GM19099 (cell line): ENCODE measurements around the gene KRTAP4-8.
"Not testable (repeated sequence)": the region's sequence is repeated elsewhere in the genome, so short reads cannot be mapped to it uniquely, and the experiment has no call there.

Experiments
- POLR2A ChIP-seq: IDR thresholded peaks from 3 replicates; pipeline ENCODE4 v1.6.1; 2011; ENCODE audit warnings: low read depth; ENCODE audit not compliant: insufficient read length; ENCODE audit errors: extremely low read depth

KRTAP4-8 gene

GRCh38 chr17:41098042-41098441 is at the start of gene KRTAP4-8:
Gene KRTAP4-8, minus strand, starts transcription at chr17:41098142. Its CDS starts 58 bp downstream, at chr17:41098084.
- no peak for TF ChIP-seq POLR2A

GRCh38 chr17:41145261-41145660 is 47.3 kb upstream of the KRTAP4-8 start:
- no peak for TF ChIP-seq POLR2A

GRCh38 chr17:41144846-41145245 is 46.9 kb upstream of the KRTAP4-8 start:
- no peak for TF ChIP-seq POLR2A

DNA sequence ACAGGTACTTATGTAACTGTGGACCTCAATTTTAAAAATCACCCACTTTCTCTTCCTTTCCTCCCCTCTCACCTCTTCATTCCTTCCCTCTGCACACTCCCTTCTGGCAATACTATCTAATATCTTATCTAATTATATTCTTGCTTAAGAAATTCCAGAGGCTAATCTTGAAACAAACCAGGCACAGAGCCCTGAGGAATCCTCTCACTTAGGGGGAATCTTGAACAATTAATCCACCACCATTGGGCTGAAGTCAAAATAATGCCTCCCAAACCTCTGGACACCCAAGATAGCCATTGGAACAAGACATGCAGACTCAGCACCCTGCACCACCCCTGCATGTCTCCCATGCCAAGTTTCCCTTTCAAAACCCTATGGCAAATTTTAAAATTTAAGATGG is 43.4 kb upstream of the KRTAP4-8 start:
- TF ChIP-seq POLR2A: no peak

DNA sequence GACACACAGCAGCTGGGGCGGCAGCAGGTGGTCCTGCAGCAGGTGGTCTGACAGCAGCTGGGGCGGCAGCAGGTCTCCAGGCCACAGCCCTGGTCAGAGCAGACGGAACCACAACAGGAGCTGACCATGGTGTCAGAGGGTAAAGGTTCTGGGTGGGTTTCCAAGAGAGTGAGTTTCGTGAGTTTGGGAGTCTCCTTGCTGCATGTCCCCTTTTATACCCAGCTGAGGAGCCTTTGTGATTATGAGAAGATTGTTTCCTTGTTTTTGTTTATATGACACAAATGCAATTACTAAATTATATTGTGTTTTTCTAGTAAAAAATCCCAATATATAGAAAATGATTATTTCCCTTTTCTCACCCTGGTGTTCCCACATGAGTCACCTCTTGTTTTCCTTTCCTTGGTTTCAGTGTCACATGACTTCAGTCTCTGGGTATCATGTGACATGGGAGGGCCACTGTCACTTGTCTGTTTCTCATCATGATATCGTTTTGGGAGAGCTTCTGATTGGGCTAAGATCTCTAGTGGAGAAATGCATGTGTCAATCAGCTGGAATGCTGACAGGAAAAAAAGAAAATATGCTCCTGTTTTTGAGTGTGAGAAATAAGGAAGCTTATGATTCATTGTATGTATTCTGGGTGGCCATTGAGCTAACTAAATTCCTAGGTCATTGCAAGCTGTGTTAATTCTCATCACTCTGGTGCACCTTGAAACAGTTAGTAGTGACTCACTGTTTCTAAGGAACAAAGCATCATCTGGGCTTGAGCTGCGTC is 42.6 kb upstream of the KRTAP4-8 start, which contains the start of gene KRTAP4-6:
Gene KRTAP4-6, minus strand, starts transcription at position 185 of the 772 bp plus-strand sequence. Its CDS starts 57 bp downstream, at position 128.
- no peak for TF ChIP-seq POLR2A

- TF ChIP-seq POLR2A: no peak
These were observed 36.2 kb upstream of the KRTAP4-8 start for GRCh38 chr17:41133880-41134735.

DNA sequence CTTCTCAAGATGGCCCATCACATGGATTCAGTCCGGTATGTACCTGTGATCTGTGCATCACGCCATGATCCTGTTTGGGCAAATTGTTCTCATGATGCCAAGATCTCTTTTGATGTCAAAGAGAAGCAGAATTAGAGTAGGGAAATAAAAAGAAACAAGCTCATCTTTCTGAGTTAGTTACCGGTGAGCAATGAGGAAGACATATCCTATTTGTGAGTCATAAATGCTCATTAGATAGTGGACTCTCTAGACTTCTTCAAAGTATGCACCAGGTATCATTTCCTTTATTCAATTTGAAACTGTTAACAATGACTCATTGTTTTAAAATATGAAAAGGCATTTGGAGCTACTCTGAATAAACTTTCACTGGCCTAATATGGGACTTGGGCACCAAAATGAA is 34.0 kb upstream of the KRTAP4-8 start:
- TF ChIP-seq POLR2A: no peak

GRCh38 chr17:41127371-41127770 is 29.4 kb upstream of the KRTAP4-8 start:
- TF ChIP-seq POLR2A: no peak

GRCh38 chr17:41126412-41126811 is 28.5 kb upstream of the KRTAP4-8 start:
- TF ChIP-seq POLR2A: no peak

GRCh38 chr17:41125064-41125463 is 27.1 kb upstream of the KRTAP4-8 start:
- TF ChIP-seq POLR2A: no peak

DNA sequence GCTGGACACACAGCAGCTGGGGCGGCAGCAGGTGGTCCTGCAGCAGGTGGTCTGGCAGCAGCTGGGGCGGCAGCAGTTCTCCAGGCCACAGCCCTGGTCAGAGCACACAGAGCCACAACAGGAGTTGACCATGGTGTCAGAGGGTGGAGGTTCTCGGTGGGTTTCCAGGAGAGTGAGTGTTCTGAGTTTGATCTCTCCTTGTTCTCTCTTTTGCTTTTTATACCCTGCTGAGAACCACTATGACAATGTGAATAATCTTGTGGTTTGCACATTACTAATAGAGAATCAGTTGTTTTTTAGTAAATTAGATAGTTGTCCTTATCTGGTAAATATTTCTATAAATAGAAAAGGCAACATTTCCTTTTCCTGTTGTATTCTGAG is 26.0 kb upstream of the KRTAP4-8 start, which contains the start of gene KRTAP4-12:
Gene KRTAP4-12, minus strand, starts transcription at position 192 of the 381 bp plus-strand sequence. Its CDS starts 60 bp downstream, at position 132.
- TF ChIP-seq POLR2A: not testable (repeated sequence)

DNA sequence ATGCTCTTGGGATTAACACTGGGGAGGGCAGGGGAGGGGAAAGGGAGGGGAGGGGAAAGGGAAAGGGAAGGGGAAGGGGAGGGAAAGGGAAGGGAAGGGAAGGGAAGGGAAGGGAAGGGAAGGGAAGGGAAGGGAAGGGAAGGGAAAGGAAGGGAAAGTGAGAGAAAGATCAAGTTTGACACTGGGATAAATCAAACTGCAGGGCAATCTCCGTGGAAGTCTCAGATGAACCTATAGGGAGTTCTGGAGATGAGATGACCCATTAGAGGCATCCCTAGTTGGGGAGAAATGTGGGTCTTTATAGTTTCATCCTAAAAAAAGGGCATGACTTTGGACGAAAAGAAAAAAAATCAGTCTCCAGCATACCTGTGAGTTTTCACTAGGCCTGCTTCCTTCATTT is 23.8 kb upstream of the KRTAP4-8 start:
- TF ChIP-seq POLR2A: no peak

DNA sequence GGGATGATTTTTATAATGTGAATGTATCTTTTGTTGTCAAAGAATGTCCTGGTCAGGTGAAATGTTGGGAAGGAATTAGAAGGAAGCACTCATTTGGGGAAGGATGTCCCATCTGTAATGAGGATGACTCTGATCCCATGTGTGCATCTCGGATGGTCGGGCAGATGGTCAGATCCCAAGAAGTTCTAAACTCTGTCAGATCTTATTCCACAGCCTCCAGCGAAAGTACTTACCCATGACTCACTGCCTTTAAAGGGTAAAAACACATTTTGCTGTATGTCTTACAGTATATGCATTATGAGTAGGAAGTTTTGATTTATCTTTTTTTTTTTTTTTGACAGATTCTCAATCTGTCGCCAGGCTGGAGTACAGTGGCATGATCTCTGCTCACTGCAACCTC is 20.8 kb upstream of the KRTAP4-8 start:
- no peak for TF ChIP-seq POLR2A

- TF ChIP-seq POLR2A: not testable (repeated sequence)
These were observed 20.0 kb upstream of the KRTAP4-8 start, which contains the start of gene KRTAP4-11 for GRCh38 chr17:41117846-41118386. Gene KRTAP4-11, minus strand, starts transcription at chr17:41118373. Its CDS starts 58 bp downstream, at chr17:41118315.

- no peak for TF ChIP-seq POLR2A
These were observed 18.4 kb upstream of the KRTAP4-8 start for GRCh38 chr17:41116297-41116696.

DNA sequence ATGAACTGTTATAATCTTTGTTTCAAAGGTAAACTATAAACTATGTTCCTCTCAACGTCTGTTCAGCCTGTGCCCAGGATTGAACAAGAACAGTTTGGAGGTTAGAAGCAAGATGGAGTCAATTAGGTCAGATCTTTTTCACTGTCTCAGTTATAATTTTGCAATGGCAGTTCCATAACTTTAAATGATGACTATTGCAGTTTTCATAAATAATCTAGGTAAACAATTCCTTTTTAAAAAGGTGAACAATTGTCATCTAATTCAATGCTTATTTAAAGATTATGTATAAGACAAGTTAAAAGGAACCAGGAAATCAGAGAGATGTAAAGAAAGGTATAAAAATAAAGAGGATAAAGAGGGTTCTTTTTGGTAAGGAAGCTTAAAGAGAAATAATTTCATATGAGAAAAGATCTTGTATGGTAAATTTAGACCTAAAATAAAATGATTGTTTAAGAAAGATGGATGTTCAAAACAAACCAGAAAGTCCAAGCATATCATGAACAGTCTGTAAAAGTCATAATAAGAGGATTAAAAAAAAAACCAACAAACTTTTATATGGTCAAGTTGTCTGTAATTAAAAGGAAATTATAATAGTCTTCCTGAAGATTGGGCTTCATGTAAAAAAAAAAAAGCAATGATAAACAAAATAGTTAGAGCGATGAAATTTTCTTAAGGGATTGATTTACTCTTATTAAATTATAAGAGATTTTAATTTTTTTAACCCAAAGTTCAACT is 13.4 kb upstream of the KRTAP4-8 start:
- no peak for TF ChIP-seq POLR2A
